HG03469 (cell line): ENCODE measurements around the gene SLC19A1.

Source experiments
- ATAC-seq: cut with Tn5 transposase; IDR thresholded peaks from one replicate; pipeline ENCODE4 v1.9.1; 2021; ENCODE audit warnings: mild to moderate bottlenecking, moderate library complexity, moderate number of reproducible peaks; ENCODE audit not compliant: unreplicated experiment

SLC19A1 gene

DNA sequence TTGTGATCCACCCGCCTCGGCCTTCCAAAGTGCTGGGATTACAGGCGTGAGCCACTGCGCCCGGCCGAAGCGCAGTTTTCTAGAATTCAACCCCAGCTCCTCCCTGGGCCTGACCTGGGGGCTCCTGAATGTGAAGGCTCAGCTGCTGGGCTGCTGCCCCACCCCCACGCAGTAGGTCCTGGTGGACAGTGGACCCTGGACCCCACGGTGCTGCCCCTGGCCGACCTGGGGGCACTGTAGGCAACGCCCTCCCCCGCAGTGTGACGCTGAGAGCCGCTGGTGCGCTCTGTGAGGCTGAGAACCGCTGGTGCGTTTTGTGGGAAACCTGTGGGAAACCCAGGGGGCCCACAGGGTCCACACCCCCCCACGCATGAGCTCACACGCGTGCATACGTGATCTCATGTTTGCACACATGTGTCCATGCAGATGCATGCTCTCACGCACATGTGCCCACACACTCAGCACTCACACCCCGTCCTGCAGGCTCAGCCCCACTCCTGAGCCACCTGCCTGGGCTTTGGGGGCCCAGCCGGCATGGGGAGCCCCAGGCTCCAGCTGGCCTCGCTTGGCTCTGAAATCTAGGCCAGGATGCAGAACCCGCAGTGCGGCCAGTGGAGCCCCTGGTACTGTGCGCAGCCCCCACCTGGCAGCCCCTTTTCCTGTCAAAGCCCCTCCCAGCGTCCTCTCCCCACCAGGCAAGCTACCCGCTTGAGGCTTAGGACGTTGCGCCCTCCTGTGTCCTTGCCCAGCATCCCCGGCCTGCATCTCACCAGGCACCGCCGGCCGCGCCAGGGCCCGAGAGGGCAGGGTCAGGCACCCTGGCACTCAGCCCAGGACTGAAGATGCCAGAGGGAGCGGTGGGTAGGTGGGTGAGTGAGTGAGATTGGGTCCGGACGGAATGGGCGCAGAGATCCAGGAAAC lies 69.5 kb downstream of the SLC19A1 start:
- ATAC-seq: no peak

DNA sequence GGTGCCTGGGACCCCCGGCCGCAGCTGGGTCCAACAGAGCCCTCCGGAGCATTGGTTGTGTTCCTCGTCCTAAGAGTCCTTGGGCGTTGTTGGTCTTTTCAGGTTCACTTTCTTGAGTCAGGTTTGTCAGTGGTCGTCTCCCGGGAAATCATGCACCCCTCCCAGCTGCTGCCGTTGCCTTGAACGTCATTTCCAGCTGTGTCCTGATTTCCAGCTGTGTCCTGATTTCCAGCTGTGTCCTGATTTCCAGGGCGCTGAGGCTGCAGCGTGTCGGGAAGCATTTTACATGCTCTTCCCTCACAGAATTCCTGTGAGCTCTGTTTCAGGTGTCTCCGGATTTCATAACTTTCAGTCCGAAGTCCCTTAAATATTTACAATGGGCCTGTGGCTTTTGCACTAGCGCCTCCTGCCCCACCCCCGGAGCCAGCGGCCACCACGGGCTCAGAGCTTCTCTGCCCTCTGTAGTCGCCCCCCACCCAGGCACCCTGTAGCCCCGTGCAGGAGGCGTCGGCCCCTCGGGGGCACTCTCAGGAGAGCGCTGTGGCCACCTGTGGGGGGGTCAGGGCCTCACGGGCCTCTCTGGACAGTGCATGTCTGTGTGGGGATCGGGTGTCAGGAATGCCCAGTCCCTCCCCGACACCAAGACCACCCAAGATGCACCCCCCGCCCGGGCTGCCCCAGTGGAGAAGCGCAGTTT lies 70.6 kb downstream of the SLC19A1 start:
- no peak for ATAC-seq

DNA sequence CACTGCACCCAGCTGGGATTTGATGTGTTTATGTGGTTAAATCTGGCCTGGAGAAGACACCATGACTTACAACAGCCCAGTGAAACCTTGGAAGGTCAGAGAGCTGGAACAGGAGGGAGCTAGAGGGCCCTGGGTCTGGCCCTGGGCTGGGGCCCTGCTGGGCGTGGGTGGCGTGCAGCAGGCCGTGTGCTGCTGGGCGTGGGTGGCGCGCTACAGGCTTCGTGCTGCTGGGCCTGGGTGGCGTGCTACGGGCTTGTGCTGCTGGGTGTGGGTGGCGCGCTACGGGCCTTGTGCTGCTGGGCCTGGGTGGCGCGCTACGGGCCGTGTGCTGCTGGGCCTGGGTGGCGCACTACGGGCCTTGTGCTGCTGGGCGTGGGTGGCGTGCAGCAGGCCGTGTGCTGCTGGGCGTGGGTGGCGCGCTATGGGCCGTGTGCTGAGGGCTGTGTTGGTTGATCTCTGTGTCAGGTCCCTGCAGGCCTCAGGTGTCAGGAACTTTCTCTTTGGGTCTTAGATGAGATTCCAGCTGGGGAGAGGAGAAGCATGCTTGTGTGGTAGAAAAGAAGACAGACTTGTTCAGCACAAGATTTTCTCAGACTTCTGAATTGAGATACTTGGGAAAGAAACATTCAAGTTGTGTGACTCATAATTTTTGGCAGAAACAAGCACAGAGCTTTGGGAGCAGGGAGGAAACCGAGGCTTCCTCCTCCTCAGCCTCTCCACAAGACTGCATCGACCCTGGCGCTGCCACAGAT lies 71.3 kb downstream of the SLC19A1 start:
- ATAC-seq: no peak

DNA sequence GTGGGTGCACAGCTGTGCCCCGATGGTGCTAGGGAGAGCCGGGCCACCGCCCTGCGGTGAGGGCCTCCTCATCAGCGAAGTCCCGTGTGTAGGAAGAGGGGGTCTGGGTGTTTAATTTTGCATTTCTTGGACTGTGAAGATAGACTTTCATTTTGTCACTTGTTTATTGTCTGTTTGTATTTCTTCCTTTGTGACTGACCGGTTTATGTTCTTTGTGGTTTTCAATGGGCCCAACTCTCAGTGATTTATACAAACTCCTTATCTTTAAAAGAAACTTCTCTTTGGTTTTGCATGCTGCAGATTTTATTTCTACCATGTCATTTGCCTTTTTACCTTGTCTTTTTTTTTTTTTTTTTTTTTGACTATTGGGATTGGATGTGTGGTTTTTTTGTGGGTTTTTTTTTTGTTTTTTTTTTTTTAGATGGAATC lies 72.1 kb downstream of the SLC19A1 start:
- ATAC-seq: no peak

DNA sequence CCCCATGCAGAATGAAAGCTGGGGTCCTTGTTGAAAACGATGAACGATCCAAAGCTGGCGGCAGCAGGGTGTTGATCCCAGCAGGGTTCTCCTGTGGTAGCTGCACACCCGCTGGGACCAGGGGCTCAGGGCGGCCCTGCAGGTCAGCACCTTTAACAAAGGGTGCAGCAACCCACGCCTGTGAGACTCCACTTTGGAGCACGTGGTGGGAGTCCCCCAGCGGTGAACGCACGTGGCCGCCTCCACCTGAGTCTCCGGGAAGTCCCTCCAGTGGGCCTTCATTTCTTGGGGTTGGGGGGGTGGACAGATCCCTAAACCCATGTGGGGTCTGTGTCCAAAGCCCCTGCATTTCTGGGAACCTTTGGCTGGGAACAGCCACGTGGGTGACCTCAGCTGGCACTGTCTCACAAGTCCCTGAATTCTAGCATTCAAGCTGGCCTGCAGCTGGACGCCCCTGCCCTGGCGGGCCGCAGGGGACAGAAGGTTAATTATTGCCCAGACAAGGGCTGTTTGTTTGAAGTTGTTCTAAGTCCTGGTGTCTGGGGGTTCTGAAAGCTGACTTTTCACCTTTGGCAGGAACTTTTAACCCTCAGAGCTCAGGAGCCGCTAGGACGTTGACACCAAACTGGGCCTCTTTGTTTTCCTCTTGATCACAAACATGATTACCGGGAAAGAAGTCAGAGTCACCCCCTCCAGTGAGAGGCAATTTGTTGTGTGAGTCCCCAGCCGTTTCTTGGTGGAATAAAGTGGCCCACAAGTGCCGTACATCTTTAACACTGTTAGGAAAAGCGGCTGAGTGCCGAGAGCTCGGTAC lies 72.8 kb downstream of the SLC19A1 start:
- no peak for ATAC-seq

DNA sequence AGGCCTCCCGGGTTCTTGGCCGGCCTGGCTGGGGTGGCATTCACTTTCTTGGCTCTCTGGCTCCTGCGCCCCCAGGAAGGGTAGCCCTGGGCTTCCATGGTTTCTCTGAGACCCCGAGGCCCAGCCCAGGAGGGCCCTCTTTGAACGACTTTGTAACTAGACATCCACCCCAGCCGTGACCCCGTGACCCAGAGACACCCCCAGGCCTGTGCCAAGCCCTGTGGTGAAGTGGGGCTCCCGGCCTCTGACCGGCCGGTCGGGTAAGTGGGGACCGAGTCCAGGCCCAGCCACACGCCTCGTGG lies 73.3 kb downstream of the SLC19A1 start:
- no peak for ATAC-seq

DNA sequence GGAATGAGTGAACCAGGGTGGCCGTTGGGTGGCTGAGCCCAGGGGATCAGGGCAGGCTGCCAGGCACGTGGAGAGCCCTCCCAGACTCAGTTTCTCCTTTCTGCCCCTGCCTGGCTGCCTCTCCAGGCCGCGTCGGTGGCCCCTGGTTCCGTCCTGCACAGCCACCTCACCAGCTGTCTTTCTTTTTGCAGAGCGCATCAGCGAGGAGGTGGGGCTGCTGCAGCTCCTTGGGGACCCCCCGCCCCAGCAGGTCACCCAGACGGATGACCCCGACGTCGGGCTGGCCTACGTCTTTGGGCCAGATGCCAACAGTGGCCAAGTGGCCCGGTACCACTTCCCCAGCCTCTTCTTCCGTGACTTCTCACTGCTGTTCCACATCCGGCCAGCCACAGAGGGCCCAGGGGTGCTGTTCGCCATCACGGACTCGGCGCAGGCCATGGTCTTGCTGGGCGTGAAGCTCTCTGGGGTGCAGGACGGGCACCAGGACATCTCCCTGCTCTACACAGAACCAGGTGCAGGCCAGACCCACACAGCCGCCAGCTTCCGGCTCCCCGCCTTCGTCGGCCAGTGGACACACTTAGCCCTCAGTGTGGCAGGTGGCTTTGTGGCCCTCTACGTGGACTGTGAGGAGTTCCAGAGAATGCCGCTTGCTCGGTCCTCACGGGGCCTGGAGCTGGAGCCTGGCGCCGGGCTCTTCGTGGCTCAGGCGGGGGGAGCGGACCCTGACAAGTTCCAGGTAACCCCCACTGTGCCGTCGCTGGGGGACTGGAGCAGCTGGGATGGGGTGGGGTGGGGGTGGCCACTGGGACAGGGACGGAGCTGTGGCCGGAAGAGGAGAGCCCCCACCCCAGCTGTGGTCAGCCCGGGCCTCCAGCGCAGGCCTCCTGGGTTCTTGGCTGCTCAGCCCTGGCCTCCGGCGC lies 73.9 kb downstream of the SLC19A1 start:
- ATAC-seq: no peak

DNA sequence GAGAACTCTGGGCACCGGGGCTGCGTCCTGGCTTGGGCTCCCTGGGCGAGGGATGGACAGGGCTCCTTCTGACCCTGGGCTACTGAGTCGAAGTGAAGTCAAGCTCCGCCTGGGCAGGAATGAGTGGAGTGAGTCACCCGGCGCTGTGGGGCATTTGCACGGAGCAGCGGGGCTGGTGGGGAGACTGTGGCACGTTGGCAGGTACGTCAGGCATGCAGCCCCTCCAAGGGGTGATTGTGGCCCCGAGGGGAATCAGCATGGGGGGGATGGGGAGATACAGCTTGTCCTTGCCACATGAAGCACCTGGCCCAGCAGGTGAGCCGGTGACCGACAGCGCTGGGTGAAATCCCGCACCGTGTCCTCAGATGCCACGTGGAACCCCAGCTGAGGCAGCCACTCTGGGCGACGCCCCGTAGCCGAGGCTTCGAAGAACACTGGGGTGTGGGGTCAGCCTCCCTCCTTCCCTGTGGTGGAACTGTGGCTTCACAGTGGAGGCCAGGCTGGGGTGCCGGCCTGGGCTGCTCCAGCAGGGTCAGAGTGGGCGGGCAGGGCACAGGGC lies 74.9 kb downstream of the SLC19A1 start:
- no peak for ATAC-seq

DNA sequence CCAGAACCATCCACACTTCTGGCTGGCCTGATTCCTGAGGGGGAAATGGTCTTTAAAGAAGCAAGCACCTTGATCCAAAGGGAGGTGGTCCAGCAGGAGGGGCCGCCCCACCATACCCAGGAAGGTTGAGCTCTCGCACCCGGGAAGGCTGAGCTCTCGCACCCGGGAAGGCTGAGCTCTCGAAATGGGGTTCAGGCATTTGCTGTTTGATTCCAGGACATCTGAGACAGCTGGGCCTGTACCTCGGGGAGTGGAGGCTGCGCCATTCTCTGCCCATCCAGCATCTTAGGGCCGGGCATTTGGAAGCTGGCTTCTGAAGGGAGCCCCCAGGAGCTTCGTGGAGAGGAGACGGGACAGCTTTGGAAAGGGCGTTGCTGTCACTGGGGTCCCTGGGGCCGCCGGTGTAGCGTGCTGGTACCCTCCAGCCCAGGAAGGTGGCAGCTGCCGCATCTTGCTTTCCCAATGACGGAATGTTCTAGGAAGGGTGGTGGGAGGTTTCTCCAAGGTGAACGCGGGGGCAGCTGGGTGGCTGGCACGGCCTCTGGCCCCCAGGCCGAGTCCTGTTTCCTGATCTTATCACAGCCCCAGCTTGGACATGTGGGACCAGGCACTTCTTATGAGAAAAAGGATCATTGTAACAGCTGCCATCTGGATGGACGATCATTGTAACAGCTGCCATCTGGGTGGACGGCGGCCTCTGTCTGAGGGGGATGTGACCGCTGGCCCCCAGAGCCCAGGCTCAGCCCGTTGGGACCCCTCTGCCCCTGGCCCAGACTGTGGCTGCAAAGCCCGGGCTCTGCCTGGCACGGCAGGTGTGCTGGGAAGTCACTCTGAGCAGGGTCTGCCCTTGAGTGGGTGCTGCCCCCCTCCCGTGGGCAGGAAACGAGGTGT lies 75.7 kb downstream of the SLC19A1 start:
- ATAC-seq: no peak

DNA sequence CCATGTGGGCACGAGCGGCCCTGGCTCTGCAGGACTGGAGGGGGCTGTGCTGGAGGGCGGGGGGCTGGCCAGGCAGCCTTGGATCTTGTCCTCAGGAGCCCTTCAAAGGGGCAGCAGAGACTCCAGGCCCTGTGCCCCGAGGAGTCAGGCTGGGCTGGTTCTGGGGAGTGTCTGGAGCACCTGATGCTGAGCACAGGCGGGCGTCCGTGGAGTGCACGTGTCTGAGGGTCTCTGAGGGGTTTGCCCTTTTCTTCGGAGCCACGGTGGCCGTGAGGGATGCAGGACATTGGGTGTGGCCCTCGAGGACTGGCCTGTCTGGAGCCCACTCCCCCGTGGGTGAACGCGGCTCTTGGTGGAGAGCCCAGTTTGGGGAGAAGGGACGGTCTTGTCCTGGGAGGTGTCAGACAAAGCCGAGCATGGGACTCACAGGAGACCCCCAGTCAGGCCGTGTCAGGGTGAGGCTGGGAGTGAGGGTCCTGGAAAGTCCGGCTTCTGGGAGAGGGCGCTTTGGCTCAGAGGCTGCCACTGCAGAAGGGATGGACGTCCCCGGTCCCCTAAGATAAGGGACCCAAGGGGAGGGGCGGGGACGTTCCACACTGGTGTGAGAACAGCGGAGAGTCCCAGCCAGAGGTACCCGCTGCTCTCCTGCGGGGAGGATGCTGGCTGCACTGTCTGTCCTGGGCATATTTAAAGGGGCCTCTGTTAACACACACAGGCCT lies 76.5 kb downstream of the SLC19A1 start:
- no peak for ATAC-seq

DNA sequence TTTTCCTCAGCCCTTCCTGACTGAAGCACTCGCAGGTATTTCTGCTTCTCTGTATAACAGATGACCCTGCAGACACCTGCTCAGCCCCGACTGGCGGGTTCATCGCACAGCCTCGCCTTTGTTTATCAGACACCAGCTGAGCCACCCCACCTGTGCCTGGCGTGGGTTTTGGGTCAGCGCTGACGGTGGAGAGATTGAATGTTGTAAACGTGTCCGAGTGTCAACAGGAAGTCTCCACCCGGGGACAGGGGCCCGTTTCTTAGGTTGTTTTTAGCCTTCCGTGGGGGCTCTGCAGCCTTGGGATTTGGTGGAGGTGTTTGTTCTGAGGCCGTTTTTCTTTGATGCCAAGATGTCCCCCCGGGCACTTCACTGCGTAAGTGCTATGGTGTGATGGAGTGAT lies 77.1 kb downstream of the SLC19A1 start:
- ATAC-seq: no peak

DNA sequence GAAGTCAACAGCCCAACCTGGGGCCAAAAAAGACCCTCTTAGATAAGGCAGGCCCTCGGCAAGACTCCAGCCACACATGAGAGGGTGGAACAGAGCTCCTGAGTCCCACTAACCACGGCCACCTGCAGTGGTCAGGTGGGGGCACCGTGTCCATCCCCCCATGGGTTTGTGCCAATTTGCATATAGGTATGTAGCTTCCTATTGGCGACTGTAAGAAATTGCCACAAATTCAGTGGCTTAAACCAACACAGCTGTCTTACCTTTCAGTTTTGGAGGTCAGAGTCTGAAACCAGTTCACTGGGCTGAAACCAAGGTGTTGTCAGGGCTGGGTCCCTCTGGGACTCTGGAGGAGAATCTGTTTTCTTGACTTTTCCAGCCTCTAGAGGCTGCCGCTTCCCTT lies 77.9 kb downstream of the SLC19A1 start:
- ATAC-seq: no peak

DNA sequence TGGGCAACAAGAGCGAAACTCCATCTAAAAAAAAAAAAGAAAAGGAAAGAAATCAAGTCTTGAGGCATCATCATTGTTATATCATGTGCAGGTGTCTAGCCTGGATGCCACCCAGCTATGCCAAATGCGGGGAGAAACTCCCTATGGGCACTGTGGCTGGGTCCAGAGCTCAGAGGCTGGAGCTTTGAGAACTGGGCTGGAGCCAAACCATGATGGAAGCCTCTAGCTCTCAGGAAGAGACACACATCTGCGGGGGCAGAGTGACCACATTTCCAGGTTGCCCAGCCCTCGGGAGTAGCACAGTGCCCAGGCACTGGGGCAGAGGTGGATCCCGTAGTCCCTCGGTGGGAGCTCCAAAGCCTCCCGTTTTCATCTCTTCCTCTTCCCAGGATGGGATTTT lies 78.4 kb downstream of the SLC19A1 start:
- ATAC-seq: no peak

DNA sequence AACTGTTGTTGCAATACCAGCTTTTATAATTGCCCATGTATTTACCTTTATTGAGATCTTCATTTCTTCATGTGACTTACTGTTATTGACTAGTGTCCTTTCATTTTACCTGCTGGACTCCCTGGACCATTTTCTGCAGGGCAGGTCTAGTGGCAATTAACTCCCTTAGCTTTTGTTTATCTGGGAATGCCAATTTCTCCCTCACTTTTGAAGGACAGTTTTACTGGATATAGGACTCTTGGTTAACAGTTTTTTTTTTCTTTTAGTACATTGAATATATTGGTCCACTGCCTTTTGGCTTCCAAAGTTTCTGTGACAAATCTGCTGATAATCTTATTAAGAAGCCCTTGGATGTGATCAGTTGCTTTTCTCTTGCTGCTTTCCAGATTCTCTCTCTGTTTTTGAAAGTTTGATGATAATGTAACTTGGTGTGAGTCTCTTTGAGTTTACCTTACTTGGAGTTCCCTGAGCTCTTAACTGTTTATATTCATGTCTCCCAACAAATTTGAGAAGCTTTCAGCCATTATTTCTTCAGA lies 80.4 kb downstream of the SLC19A1 start:
- ATAC-seq: no peak

DNA sequence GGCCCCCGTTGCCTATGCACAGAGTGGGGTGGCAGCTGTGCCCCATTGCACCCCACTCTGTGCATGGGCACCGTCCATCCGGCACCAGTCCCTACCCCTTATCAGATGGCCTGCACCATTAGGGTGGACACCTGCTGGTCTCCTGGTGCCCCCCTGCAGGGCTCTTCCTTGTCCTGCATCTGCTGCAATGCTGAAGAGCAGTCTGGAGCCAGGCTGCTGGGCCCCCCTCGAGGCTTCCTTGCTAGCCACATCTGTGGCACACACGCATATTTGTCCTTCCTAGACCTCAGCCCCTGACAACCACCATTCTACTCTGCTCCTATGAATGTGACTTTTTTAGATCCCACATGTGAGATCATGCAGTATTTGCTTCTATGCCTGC lies 80.9 kb downstream of the SLC19A1 start:
- ATAC-seq: no peak

DNA sequence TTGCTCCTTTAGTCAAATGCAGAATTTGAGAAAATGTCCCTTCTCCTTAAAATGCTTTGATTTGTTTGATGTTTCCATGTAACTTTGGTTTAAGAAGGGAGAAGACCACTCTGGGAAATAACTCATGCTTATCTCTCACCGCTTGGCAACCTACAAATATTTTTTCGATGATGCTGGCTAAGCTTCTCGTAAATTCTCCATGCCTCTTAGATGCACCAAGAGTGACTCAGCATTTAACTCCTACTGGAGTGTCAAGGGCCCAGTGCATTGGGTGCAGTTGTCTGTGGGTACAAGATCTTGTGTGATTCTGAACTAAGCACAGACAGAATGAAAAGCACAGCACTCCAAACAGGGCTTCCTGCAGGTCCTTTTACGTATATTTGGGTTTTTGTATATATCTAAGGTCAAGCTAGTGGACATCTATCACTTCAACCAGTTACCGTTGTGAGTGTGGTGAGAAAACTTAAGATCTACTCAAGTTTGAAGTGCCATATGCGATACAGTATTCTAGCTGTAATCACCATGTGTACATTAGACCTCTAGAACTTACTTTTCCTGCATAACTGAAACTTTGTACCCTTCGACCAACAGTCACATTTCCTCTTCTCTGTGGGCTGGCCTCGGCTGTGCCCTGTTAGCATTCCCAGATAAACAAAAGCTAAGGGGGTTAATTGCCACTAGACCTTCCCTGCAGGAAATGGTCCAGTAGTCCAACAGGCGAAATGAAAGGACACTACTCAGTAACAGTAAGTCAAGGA lies 81.5 kb downstream of the SLC19A1 start:
- ATAC-seq: no peak

DNA sequence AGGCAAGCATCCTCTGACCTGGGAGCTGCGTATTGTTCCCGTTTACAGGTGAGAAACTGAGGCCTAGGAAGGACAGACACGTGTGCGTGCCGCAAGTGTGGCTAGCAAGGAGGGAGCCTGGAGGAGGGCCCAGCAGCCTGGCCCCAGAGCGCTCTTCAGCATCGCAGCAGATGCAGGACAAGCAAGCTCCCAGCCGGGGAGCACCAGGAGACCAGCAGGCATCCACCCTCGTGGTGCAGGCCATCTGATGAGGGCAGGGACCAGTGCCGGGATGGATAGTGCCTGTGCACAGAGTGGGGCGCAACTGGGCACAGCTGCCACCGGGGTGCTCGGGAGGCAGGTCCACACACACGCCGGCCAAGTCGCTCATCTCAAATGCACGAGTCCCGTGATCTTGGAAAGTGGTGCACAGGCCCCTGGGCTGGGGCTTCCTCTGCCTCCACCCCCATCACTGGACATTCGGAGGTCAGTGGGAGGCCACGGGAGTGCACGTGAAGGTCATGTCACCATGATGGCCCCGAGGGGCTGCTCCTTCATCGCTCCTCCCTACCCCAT lies 82.2 kb downstream of the SLC19A1 start:
- ATAC-seq: no peak
